HK-2 (cell line): ENCODE data around the gene NDUFB10.
"Not testable (repeated sequence)": the region's sequence is repeated elsewhere in the genome, so short reads cannot be mapped to it uniquely, and the experiment has no call there.

Source experiments
- DNase-seq: peaks from one replicate; pipeline ENCODE4 v3.0.0-alpha.2; 2018; ENCODE audit not compliant: unreplicated experiment

Gene NDUFB10

GRCh38 chr16:1946495-1947368, 12.6 kb upstream of the NDUFB10 start:
- no peak for DNase-seq

- no peak for DNase-seq
Measured at GRCh38 chr16:1947369-1947670, 12.0 kb upstream of the NDUFB10 start.

GRCh38 chr16:1949507-1949906, 9.8 kb upstream of the NDUFB10 start:
- no peak for DNase-seq

- DNase-seq: no peak
Measured at GRCh38 chr16:1950047-1950446, 9.3 kb upstream of the NDUFB10 start.

- DNase-seq: no peak
Measured at GRCh38 chr16:1950559-1950958, 8.8 kb upstream of the NDUFB10 start.

GRCh38 chr16:1953734-1954133, 5.6 kb upstream of the NDUFB10 start:
- no peak for DNase-seq

- DNase-seq: not testable (repeated sequence)
Measured at GRCh38 chr16:1957434-1958142, 1.8 kb upstream of the NDUFB10 start.

GRCh38 chr16:1958143-1958491, 1.2 kb upstream of the NDUFB10 start:
- not testable (repeated sequence) for DNase-seq

- no peak for DNase-seq
Measured at GRCh38 chr16:1958715-1959268, 546 bp upstream of the NDUFB10 start.

GRCh38 chr16:1960665-1961630, 1.6 kb downstream of the NDUFB10 start:
- DNase-seq: peak; percentile 55

- DNase-seq: no peak
Measured at GRCh38 chr16:1961651-1962067, 2.3 kb downstream of the NDUFB10 start.

- DNase-seq: not testable (repeated sequence)
Measured at GRCh38 chr16:1962161-1963153, 3.1 kb downstream of the NDUFB10 start.

GRCh38 chr16:1963806-1964505, 4.6 kb downstream of the NDUFB10 start:
- DNase-seq: peak; percentile 11

- DNase-seq: peak; percentile 94
Measured at GRCh38 chr16:1964506-1965395, 5.4 kb downstream of the NDUFB10 start, which contains the start of gene RPS2. TSS of gene RPS2 (minus strand) at chr16:1964826. CDS start at chr16:1964625, 201 bp downstream.

GRCh38 chr16:1965396-1966001, 6.2 kb downstream of the NDUFB10 start:
- no peak for DNase-seq

- DNase-seq: no peak
Measured at GRCh38 chr16:1966460-1966859, 7.1 kb downstream of the NDUFB10 start, which contains the start of gene RNF151. TSS of gene RNF151 (plus strand) at chr16:1966856. CDS start at chr16:1966882, 26 bp downstream.

GRCh38 chr16:1968146-1968953, 9.0 kb downstream of the NDUFB10 start:
- no peak for DNase-seq
